GM19397 (cell line): Measurements from ENCODE around the gene VWC2L.

Experiments used
- ATAC-seq: cut with Tn5 transposase; IDR thresholded peaks from one replicate; pipeline ENCODE4 v1.9.1; 2021; ENCODE audit warnings: mild to moderate bottlenecking, moderate library complexity; ENCODE audit not compliant: unreplicated experiment

The VWC2L gene

DNA sequence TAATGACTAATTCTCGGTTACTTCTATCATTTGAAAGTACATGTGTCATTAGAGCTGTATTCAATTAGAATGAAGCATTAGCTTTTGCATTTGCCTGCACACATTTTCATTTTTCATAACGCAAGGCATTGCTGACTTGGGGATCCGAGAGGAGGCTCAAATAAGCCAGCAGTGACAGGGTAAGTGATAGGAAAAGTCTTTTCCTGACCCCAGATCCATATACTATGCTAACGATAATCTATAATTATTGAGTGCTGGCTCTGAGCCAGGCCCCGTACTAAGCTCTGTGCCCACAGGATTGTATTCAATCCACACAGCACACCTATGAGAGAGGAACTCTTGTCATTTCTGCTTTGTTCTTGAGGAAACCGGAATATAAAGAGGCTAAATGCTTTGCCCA lies 168.2 kb downstream of the VWC2L start:
- no peak for ATAC-seq

DNA sequence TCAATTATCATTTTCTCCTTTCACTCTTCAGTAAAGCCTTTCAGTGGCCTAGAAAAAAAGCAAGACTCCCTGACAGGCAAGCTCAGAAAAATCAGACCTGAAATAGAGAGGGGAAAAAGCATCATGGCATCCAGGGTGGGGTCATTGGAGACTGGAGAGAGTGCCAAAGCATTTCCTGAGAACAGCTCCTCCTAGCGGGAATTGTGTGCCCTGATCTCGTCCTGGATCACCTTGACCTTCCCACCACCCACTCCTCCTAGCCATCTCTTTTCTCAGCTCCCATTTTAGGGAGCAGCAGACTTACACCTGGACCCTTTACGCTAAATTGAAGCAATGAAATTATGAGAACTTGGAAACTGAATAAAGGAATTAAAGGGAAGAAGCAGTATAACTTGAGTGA lies 176.6 kb downstream of the VWC2L start:
- ATAC-seq = no peak

DNA sequence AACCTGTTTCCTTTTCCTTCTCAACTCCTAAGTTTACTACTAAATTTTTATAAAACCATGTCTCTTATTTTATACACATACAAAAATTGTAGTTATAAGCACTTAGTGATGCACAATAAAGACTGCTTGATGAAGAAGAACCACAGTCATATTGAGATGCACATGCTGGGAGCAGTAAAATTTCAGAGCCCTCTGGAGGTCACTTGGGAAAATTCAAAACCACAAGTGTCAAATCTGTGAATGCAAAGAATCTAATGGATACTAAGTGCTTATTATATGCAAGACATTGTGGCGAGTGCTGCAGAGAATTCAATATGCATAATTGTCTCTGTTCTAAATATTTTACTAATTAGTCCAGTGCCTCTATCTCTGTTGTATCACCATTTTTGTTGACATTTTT lies 180.5 kb downstream of the VWC2L start:
- ATAC-seq = no peak

DNA sequence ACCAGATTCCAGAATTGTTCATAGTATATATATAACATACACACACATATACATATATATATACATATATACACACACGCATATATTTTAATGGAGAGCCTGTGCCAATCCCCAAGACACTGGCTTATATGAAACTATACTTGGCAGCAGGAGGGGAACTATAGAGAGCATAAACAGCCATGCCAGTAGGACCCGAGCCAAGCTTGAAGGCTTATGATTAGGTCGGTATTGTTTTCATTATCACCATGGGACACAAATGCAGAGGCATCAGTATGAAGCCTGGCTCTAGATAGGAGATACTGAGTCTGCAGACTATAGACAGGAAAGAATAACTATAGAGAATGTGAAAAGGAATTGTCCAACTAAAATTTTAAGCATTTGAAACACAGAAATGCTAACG lies 181.2 kb downstream of the VWC2L start:
- no peak for ATAC-seq

DNA sequence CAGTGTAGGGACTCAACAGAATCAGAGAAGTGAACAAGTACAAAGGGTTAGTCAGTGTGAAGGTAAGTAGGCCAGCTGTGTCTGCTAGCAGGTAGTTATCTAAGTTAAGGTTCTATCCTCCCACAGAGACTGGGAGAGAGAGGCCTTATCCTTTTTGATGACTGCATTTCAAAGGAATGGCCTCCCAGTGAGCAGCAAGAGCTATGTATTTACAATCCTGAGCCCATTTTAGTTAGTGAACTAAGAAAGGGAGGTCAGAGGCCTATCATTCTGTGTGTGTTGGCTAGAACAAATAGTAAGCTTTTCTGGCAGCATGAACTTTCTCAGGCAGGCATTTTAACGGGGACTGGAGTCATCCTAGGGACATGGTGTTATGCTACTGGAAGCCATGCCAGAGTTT lies 182.9 kb downstream of the VWC2L start:
- no peak for ATAC-seq

DNA sequence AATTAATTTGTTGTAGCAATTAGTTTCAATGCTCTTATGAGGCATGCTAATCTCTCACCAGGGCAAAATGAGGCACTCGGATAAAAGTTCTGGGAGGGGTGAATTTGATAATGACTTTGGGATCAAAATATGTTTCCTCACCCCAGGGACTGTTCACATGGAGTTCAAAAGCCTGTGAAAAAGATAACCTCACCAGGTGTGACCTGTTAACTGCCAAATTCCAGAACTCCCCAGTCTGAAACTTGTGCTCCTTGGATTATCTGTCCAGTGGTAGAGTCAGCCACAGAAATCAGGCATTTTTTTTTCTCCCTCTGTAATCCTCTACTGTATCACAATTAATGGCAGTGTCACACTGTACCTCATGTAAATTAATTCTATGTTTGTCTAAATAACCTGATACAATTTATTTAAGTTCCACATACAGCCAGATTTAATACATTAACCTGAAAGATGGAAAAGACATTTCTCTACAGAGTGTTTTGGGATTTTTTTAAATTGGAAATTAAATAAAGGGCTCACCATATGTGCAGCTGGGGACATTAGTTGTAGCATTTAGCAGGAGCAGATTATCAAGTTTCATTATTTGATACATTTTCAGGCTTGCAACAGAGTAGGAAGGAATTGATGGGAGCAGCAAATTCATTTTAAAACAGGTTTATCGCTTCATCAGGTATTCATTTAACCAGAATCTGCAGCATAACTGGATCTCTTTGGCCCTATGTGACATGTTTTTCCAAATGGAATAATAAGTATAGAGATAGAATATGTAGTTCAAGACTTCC lies 191.2 kb downstream of the VWC2L start:
- ATAC-seq = no peak

DNA sequence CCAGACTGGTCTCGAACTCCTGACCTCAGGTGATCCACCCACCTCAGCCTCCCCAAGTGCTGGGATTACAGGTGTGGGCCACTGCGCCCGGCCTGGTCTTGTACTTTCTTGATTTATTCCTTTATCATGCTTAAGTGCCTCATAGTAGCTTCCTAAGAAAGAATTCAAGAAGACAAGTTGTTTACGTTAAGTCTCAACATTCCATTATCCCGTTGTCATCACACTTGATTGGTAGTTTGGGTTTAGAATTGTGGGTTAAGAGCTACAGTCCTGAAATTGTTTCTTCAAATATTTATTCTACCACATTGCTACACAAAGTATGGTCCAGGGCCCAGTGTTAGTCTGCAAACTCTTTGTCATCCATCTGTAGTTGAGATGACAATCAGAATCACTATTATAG lies 194.0 kb downstream of the VWC2L start:
- no peak for ATAC-seq

DNA sequence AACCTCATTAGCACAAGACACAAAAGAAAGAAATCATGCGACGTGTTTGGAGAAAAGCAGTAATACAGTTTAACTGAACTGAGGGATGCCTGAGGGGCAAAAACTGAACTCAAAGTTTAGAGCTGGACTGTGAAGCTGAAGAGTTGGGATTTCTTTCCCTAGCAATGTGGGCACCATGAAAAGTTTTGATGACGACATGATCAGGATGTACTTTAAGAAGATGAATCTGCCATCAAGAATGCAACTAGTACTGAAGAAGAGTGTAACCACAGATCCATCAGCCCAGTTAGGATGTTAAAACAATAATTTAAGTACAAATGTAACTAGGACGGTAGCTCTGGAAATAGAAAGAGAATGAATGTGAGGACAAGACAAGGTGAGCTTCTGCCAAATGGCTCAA lies 196.2 kb downstream of the VWC2L start:
- ATAC-seq = no peak

DNA sequence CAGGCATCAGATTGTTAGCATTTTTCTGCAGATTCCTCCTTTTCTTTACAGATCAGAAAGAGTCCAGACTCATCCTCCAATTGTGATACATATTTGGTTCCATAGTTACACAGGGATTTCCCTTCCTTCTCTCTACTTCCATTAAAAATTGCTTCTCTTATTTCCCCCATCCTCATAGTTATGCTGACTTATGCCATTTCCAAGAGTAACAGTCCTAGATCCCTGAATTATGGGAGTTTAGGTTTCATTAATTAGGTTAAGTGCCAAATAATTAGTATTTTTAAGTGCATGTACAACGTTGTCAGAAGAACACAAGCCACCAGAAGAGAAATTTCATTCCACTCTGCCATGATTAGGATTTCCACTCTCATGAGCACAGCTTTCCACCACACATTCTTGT lies 200.2 kb downstream of the VWC2L start:
- no peak for ATAC-seq

DNA sequence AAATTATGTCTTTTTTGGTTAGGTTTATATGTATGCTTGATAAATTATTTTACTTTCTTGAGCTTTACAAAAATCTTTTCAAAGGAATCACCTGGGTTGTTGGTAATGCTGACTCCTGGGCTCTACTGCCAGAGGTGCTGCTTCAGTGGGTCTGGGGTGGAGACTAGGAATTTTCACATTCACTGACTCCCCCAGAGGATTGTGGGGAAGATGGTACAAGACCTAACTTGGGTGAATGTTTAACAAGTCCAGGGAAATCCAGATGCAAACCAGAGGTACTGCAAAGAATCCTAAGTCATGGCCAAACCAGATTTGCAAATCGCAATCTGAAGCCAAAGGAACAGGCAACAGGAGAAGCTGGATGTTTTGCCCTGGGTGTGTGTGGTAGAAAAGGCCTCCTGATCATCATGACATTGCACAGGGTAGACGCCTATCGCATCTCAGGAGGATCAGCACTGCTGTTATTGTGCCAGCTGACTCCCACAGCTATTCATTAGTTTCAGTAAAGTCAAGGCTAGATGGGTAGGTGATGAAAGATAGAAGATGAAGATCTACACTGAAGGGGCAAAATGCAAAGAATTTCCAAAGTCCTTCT lies 213.4 kb downstream of the VWC2L start:
- no peak for ATAC-seq

DNA sequence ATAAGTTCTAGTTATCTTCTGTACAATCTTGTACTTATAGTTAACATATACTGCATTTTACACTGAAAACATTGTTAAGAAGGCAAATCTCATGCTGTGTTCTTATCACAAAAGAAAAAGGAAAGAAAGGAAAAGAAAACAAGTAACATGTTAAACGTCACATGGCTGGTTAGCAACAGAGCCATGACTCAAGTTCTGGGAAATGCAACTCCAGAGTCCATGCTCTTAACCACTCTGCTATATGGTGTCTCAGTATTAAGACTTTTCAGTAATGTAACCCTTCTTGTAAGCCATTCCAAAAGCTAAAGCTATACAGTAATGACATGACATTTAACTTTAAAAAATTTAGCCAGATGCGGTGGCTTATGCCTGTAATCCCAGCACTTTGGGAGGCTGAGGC lies 217.2 kb downstream of the VWC2L start:
- ATAC-seq = no peak
